EL (cell line): ENCODE measurements around the gene PRKN.
"Not testable (repeated sequence)": the region's sequence is repeated elsewhere in the genome, so short reads cannot be mapped to it uniquely, and the experiment has no call there.

Experiments used
- DNase-seq: peaks from one replicate; pipeline ENCODE4 v3.0.0-alpha.2; 2016

PRKN gene

DNA sequence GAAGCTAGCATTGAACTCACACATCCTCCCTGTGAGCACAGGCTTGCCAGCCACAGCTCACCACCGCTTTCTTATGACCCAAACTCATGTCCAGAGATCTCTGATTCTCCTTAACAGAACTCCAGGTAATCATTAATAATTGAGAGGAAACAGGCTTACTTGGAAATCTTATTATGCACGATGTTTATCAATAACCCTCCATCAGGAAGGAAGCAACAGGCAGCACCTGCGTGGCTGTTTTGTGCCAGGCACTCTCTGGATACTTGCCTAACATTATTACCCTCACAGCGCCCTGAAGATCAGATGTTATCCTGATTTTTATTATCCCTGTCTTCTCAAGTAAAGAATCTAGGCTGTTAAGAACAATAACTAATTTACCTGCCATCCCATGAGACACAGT, 306.6 kb downstream of the PRKN start:
- DNase-seq: no peak

DNA sequence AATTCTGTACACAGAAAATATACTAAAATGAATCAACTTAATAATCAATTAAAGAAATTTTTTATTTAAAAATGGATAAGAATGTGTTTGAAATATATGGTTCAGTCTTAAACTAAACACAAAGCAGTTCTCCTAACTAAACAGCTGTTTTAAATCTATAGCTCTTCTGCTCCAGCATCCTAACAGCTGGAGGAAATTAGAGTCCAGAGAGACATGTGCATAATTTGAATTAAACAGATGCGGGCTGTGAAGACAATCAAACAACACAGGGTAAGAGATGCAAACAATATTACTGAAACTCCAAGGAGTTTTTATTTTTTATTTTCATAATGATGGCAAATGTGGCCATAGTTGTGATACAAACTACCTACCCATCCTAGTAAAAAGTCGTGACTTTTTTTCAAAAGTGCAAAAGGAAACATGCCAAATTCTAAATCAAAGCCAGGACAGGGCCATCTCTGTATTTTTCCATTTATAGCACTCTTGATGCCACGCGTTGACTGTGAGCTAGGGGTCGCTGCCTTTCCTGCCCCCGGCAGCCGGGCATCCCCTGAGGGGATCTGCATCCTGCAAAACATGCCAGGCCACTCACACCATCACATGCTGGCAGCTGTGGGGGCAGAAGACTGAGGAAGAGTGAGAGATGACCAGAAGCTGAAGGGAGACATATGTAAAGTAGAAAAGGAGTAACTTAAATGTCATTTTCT, 310.6 kb downstream of the PRKN start:
- DNase-seq: no peak

DNA sequence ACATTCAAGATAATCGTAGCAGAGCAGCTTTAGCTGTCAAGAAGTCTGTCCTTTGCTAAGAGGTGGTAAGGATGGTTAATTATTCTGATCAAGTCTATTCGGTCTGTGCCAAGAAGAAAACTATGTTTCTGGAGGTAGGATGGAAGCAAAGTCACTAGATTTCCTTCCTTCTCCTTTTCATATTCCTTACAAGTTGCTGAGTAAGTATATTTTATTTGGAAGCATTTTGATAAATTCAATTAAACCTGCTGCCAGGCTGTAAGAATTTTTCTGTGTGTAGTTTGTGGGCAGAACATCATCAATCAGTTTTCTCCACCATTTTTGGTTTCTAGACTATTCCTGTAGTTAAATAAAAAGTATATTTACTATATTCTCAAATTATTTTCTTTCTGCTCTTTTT, 311.3 kb downstream of the PRKN start:
- no peak for DNase-seq

DNA sequence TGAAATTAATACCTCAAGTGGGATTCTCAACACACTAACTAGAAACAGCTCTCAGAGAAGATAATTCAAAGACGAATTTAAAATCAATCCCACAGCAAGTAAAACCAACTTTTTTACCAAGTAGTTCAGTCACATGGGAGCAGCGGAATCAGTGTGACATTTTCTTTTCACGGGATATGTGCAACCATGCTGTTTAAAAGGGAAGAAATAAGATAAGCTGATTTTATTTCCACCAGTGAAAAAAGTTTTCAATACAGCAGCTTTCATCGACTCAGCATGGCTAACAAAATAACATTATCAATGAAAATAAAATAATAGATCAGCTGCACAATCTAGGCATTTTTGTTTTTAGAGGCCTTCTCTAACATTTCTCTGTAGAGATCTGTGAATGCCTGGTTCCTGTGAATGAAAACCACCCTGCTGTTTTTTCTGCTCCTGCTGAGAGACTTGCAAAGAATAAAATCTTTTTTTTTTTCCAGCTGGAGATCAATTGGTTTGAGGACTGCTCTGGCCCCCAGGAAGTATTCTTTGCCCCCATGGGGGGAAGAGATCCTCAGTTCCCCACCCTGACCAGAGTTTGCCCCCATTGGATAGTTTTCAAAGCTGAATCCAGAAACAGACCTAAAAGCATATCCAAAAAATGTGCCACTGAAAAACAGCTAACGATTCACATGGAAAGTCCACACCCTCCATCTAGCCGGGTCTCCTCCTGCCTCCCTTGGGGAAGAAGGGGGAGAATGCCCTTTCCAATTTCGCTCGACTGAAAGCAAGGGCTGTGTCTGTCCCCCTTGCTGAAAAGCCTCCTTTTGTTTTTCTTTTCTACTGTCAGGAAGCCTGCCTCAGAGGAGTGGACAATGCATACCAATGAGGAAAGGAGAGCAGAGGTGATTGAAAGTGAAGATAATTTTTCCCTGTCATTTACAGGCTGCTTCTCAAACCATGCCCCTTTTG, 317.6 kb downstream of the PRKN start:
- no peak for DNase-seq

DNA sequence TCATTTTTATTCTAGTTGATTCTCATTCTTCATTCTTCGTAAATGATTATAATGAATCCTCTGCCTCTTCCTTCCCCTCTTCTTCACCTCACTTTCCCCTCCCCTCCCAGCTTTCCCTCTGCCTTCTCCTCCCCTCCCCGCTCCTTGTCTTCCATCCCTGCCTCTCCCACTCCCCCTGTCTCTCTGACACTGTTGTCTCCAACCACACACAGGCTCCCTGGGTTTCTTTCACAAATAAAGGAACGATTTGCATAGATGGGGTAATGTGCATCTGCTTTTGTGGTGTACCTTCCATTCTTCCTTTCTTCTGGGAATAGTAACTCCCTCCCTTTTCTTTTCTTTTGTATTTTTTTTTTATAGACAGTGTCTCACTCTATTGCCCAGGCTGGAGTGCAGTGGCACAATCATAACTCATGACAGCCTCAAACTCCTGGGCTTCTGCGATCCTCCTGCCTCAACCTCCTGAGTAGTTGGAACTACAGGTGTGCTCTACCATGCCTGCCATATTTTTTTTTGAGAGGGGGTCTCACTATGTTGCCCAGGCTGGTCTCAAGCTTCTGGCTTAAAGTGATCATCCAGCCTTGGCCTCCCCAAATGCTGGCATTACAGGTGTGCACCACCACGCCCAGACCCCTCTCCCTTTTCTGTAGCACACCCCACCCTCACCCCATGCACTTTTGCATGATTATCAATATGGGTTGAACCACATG, 318.6 kb downstream of the PRKN start:
- DNase-seq: no peak

DNA sequence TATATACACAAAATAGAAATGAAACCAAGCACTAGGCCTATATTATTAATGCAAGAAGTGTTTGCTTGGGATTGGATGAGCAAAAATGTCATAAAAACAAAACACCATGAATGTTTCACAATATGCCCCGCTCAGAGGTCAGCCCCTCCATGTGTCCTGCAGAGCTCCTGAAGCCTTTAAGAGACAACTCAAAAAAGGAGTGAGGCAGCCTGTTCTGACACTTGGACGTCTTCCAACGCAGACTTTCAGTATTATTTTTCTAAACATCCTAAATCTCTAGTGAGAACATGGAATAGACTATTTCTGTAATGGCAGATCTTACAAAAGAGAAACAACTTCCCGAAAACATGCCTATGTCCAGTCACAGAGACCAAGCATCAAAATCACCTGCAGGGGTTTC, 322.6 kb downstream of the PRKN start:
- DNase-seq: no peak

DNA sequence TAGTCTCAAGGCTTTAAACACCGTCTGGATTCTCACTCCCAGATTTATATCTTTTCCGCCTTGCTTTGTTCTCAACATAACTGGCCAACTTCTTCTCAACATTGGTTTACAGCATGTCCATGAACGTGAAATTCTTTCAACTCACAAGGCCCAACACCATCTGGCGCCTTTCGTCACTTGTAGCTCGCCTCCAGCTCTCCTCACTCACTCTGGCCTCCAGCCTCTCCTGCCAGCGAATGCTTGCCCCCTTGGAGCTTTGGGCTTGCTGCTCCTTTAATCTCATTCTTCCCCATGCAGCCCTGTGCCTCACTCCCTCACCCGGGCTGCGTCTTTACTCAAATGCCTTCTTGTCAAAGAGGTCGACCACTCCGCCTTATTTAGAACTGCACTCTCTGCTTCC, 324.5 kb downstream of the PRKN start:
- no peak for DNase-seq

DNA sequence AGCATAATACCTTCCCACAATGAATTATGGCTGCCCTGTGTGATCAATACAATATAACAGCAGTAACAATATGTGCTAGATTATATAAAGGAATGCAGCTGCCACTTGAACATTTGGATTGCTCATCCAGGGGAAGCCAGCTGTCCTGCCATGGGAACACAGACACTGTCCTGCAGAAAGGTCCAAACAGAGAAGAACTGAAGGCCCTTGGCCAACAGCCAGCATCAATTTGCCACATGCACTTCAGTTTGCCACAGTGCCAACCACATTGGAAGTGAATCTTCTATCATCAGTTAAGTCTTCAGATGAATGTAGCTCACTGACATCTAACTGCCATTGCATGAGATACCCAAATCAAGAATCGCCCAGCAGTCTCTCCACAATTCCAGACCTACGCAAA, 332.4 kb downstream of the PRKN start:
- no peak for DNase-seq

DNA sequence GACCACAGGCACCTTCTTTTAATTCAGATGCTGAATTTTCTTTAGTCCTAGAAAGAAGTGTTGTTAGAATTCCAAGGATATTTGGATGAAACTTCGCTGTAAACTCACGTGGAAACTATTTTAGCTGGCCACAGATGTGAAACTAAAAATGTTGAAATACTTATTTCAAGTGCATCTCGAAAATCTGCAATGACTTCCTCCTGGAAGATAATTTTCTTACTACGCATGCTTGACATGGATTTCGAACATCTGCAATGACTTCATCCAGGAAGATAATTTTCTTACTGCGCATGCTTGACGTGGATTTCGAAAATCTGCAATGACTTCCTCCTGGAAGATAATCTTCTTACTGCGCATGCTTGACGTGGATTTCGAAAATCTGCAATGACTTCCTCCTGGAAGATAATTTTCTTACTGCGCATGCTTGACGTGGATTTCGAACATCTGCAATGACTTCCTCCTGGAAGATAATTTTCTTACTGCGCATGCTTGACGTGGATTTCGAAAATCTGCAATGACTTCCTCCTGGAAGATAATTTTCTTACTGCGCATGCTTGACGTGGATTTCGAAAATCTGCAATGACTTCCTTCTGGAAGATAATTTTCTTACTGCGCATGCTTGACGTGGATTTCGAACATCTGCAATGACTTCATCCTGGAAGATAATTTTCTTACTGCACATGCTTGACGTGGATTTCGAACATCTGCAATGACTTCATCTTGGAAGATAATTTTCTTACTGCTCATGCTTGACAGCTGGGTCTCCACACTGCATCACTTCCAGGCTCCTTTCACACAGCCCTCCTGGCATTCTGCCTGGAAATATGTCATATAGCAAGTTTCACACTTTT, 336.4 kb downstream of the PRKN start:
- DNase-seq: not testable (repeated sequence)

DNA sequence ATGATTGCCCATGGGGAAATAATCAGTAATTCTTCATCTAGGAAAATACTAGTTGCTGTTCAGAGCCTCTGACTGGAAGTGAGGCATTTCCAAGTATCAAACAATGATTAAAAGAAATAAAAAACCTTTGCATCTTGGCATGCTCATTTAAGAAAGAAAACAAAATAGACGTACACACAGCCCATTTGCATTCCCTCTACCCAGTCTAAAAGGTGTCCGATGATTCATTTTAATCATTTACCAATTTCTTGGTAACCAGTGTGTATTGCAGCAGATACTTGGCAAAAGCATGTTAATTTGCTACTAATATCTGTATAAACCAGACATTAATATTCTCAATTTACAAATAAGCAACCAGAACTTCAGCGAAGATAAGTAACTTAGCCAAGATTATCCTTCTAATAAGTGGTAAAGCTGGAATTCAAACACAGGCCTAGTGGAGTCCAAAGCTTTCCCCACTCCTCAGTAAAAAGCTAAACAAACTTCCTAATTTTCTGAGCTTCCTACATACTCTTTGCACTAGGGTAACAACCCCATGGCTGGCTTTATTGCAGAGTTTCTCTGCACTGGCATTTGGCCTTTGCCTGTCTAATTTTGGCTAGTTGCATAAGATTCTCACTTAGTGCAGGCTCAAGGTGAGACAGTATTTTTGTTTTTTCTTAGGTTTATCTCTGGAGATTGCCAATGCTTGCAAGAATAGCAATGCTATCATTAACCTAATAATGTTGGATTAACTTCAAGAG, 338.1 kb downstream of the PRKN start:
- DNase-seq: no peak

DNA sequence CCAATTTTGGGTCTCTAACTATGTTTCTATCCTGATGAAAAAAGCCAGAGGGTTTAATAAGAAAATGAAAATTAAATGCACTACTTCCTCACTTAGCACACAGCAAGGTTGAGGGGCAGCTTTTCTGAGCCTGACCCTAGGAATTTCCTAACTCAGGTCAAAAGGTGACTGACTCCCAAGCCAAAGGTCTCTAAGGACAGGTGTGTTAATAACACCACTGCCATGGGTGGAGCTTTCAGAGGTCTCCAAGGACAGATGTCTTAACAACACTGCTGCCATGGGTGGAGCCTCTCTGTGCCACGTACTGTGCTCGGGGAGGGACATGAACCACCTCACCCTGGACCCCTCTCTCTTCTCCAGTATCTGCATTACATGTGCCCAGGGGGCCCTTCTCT, 339.2 kb downstream of the PRKN start:
- DNase-seq: no peak

DNA sequence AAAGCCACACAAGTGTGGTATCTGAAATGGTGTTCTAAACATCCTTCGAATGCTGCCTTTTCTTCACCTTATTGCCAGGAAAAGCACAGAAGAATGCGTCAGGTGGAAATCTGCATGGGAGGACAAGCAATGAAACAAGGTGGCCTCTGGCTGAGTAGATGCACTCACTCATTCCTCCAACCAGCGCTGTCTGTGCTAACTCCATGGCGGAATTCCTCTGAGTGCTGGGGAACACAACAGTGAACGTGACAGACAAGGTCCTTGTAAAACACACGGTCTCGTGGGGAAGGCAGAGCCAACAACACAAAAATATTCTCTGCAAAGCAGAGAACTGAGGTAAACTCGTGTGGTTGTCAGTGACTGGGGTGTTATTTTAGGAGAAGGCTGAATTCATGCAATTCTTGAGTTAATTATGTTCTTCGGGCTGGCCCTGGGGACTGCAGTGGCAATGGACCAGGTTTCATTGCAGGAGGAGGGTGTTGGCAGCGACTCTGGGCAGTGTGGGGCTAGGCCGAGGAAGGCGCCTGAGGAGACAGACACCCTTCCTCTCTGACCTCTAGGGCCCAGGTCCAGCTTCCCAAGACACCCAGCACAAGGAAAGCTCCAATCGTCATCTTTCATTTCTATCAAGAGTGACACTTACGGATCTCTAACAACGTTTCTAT, 339.7 kb downstream of the PRKN start:
- no peak for DNase-seq

DNA sequence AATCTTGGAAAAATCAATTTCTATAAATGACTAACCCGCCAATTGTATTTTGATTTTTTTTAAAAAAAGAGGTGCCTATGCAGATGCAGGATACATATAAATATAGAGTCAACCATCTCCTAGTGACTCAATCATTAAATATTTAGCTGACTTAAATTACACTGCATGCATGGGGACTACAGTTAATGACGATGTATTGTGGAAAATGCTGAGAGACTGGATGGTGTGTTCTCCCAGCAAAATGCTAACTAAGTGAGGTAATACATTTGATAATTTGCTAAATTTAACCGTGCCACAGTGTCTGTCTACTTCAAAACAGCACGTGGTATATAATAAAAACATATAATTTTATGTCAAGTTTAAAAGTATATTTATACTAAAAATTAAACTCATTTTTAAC, 341.6 kb downstream of the PRKN start:
- no peak for DNase-seq

DNA sequence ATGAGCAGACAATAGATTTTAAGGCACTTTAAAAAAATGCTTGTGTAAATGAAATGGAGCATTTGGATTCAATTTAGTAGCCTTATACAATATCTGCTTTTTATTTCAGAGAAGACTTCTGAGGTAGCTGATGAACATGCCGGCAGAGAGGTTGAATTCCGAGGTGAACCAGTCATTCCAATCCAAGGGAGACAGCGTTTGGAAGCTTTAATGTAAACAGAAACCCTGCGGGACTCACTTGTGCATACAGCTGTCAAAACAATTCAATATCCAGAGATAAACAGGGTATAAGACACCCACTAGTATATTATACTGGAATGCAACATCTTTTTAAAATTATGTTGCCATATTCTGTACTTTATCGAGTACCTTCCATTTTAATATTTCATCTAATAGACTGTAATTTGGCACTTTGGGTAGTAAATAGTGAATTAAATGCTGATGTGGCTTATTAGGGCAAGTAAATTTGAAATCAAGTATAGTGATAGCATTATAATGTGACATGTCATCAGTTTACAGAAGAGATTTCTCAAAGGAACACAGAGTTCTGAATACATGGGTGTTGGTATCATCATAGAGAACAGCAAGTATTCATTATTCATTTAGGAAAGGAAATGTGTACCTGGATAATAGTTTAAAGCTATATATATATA, 347.7 kb downstream of the PRKN start:
- no peak for DNase-seq

DNA sequence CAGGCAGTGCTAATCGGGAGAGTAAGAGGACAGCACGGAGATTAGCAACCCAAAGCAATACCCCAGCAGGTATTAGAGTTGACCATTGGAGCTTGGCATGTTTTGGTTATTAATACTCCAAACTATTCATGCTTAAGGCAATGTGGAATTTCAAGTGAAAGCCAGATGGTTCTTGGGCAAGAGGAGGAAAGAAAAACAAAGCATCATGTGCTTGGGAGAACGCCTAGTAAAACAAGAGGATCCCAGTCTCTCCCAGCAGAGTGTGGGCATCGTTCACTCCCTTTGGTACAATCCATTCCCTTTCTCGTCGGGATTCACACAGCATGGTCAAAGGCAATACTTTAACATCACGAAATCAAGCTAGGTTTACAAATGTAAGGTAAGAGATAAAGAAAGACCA, 349.8 kb downstream of the PRKN start:
- no peak for DNase-seq

DNA sequence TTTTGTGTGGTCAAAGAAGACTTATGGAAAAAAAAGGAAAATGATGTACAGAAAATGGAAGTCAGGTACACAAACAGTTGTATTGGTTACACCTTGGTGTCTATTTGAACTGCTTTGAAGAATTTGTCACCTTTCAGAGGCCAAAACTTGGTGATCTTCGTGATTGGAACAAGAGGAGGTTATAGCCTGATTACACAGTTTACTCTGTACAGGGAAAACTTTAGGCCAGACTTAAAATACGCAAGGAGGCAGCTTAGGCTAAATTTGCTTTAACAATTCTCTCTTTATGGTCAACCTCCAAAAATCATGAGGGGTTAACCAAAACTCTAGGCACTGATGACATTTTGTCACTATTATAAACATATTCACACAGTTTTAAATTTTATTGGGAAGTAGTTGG, 353.7 kb downstream of the PRKN start:
- DNase-seq: no peak

DNA sequence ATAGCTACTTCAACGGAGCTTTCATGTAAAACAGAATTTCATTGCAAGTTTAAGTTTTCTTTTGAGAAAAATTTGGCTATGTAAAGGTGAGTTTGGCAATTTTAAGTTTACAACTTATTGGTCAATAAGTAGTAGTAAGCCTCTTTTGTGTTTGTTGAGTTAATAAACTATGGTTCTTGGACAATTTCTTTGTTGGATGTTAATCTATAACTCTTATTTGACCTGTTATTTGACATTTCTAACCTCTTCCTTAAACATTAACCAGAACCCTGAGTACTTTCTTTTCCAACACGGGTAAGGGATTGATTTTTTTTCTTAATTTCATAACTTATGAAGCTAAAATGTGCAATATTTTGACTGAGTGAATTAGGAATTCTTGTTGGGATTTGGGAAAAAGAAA, 354.4 kb downstream of the PRKN start:
- DNase-seq: no peak

DNA sequence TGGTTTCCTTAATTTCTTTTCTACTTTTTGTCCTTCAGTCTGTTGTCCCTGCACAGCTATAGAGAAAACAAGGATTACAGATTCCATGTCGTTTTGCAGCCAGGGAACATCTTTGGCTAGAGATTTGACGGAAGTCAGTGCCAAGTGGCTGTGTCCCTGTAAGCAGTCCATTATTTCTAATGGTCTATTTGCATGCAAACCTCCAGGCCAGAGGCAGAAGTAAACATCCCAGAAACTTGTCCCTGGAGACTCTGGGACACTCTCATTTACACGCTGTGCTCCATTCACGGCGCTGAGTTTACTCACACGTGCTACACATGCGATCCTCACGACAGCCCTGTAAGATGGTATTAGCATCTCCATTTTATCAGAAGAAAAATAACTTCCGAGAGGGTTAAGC, 355.5 kb downstream of the PRKN start:
- no peak for DNase-seq

DNA sequence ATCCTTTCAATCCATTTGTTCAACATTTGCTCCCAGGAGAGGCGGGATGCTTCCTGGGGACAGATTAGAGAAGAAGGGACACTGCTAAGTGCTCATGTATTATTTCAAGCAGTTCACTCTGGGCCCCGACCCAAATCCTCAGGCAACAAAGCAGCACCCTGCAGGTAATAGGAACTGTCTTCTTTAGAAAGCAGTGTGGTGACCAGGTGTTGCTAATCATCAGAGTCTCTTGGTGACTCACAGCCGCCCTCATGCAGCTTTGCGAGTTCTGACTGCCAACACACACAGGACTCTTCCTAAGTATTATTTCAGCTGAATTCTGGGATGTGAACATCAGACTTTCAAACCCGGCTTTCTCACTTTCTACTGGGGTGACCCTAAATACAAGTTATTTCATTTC, 356.4 kb downstream of the PRKN start:
- DNase-seq: no peak

DNA sequence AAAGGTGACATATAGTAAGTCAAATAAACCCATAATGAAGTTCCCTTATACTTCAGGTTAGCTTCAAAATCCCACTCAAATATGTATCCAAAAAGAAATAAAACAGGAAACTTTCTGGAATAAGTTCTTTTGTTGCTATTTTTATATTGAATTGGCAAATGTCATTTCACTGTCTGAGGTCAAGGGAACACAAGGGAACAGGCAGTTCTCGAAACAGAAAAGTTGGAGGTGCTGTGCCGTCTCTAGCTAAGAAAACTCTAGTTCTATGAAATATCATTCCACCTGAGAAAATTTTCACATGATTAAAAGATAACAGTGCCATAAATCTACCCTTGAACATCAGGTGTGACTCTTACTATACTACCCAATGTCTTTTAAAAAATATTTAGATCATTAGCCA, 358.5 kb downstream of the PRKN start:
- DNase-seq: no peak

DNA sequence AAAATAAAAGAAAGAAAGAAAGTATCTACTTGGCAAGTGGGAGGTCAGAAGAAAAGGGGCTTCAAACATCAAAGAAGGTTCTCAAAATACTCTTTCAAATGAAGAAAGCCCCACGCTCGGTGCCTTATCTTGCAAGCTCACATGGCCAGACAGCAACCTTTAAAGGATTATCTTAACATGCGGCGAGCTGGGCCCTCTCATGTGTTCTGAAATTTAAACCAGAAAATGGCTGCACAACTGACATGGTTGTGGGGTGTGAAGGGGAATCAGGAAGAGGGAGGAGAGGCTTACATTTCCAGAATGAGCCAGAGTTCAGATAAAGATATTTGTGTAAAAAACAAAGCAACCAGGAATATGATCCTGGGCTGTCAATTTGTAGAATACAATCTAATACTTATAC, 363.1 kb downstream of the PRKN start:
- no peak for DNase-seq
